ENCODE measurements around the gene RPS3A. TPM values are rescaled to one million over a fixed set of nuclear protein-coding genes. Genes with fewer than 3 reads are reported as not detected.

The RPS3A gene
- 1,519 and 1,934 TPM in 2 replicates for total RNA-seq

DNA sequence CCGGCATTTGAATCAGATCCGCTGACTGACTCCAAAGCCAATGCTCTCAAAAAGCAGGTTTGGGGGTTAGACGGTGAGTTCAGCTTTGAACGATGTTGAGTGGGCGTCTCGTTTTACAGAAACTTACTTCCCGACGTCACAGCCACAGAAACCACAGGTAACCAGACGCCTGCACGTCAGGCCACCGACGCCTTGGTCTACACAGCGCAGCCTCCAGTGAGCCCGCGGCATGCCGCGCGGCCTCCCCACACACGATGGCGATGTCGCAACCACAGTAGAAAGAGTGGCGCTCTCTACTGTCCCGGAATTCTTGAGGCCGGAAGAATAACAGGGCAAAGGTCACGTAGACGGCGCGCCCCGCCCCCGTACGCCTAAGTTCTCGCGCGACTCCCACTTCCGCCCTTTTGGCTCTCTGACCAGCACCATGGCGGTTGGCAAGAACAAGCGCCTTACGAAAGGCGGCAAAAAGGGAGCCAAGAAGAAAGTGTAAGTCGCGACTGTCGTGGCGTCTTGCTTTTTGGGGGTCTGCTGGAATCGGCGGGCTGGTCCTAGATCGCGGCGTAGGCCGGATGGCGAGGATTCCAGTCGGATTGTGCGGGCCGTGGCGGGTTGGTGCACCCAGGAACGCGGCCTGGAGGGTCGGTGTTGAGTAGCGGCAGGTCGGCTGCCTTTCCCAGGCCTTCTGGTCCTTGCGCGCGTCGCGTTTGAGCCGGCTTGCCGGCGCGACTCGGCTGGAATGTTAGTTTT is at the start of gene RPS3A:
RPS3A (plus strand) TSS at position 400 of the 747 bp plus-strand sequence; CDS start at position 425, 25 bp downstream.

Other genes with a start within 250 kb of the RPS3A start
- 33.2 and 57.6 TPM in 2 replicates for gene LRBA, start 84.3 kb upstream of the RPS3A start, total RNA-seq
- not detected in 2 replicates for gene PRSS48, start 177.5 kb downstream of the RPS3A start, total RNA-seq
- gene SH3D19, start 226.0 kb downstream of the RPS3A start, total RNA-seq = 31.4 and 59.7 TPM in 2 replicates

Data from bladder microvascular endothelial cell (primary cell).